LHCN-M2 (cell line): ENCODE results near the gene CCNQ. TPM values are rescaled to one million over a fixed set of nuclear protein-coding genes. Genes with fewer than 3 reads are reported as not detected.

Experiments
- DNase-seq: peaks from one replicate; pipeline ENCODE4 v3.0.0-alpha.2; 2012; ENCODE audit warnings: low read depth
- total RNA-seq: library from RNA; depleted of rRNA; stranded (reverse); fragments of >200 nt; gene quantifications from 2 replicates; pipeline ENCODE4 v1.2.3, GENCODE V29; 2014

Gene CCNQ
- total RNA-seq, 1 experiment from 2014 or later: 40.1 TPM

GRCh38 chrX:153576239-153576870 lies 22.6 kb downstream of the CCNQ start:
- DNase-seq: no peak

GRCh38 chrX:153573984-153574383 lies 25.0 kb downstream of the CCNQ start:
- no peak for DNase-seq

- DNase-seq: no peak
Measured at GRCh38 chrX:153572601-153573000, 26.3 kb downstream of the CCNQ start.

- DNase-seq: no peak
Measured at GRCh38 chrX:153571534-153571908, 27.4 kb downstream of the CCNQ start.

- no peak for DNase-seq
Measured at GRCh38 chrX:153569475-153569874, 29.5 kb downstream of the CCNQ start.

- DNase-seq: no peak
Measured at GRCh38 chrX:153568451-153569011, 30.4 kb downstream of the CCNQ start.

GRCh38 chrX:153565996-153566580 lies 32.9 kb downstream of the CCNQ start:
- no peak for DNase-seq

GRCh38 chrX:153564047-153564606 lies 34.8 kb downstream of the CCNQ start:
- DNase-seq: peak; percentile 9

- no peak for DNase-seq
Measured at GRCh38 chrX:153562546-153562945, 36.4 kb downstream of the CCNQ start.

GRCh38 chrX:153561337-153561736 lies 37.6 kb downstream of the CCNQ start:
- no peak for DNase-seq

- DNase-seq: no peak
Measured at GRCh38 chrX:153560466-153560865, 38.5 kb downstream of the CCNQ start.

- no peak for DNase-seq
Measured at GRCh38 chrX:153560000-153560399, 38.9 kb downstream of the CCNQ start.

- DNase-seq: no peak
Measured at GRCh38 chrX:153557618-153558355, 41.2 kb downstream of the CCNQ start.

GRCh38 chrX:153556767-153557166 lies 42.2 kb downstream of the CCNQ start:
- DNase-seq: no peak

- DNase-seq: peak; percentile 19
Measured at GRCh38 chrX:153554519-153555167, 44.3 kb downstream of the CCNQ start.

- peak; percentile 9 for DNase-seq
Measured at GRCh38 chrX:153551135-153551534, 47.8 kb downstream of the CCNQ start.

- no peak for DNase-seq
Measured at GRCh38 chrX:153549807-153550206, 49.1 kb downstream of the CCNQ start.

- DNase-seq: no peak
Measured at GRCh38 chrX:153549231-153549630, 49.7 kb downstream of the CCNQ start.

- DNase-seq: no peak
Measured at GRCh38 chrX:153547195-153547594, 51.7 kb downstream of the CCNQ start.

GRCh38 chrX:153546386-153546785 lies 52.6 kb downstream of the CCNQ start:
- DNase-seq: no peak

GRCh38 chrX:153544727-153545126 lies 54.2 kb downstream of the CCNQ start:
- no peak for DNase-seq

GRCh38 chrX:153539979-153540358 lies 59.0 kb downstream of the CCNQ start:
- DNase-seq: no peak
